HCT116 (cell line): ENCODE results near the gene SP3. TPM values are rescaled to one million over a fixed set of nuclear protein-coding genes. Genes with fewer than 3 reads are reported as not detected.

Experiments used
- ATAC-seq: fragments of 200-7000 bp; cut with Tn5 transposase; 2 replicates; pipeline ENCODE4 v1.9.1; 2020; ENCODE audit warnings: mild to moderate bottlenecking, moderate library complexity
- BruUV-seq: library from RNA; stranded (reverse); fragments of 400-500 nt; replicated peaks from 2 replicates; lab custom pipeline; 2021; lab: Mats Ljungman, UMichigan
- CTCF ChIA-PET: fragments of 300-600 bp; sonication (Branson Sonifier 250); formaldehyde crosslinking; loops from one replicate; lab custom pipeline; 2021; ENCODE audit warnings: antibody characterized with exemption; lab: Charles Lee
- POLR2A ChIA-PET: fragments of 300-600, 350-600 bp; sonication (Branson Sonifier 250); formaldehyde crosslinking; loops from one replicate; lab custom pipeline; 2021; ENCODE audit warnings: antibody characterized with exemption; lab: Charles Lee
- RAD21 ChIA-PET, 2 experiments: fragments of 300-600 bp; sonication (Branson Sonifier 250); formaldehyde crosslinking; loops; one replicate each; lab custom pipeline; 2023; ENCODE audit warnings: low total read pairs in 2 of 2; ENCODE audit not compliant: uncharacterized antibody in 2 of 2, unreplicated experiment in 2 of 2, low non-redundant PET in 1 of 2; lab: Charles Lee
- DNase-seq: peaks from one replicate; pipeline ENCODE4 v3.0.0-alpha.2; 2010; ENCODE audit warnings: low read depth, low spot score
- H2AFZ ChIP-seq: fragments of 200-600 bp; shearing (Covaris generic), sonication (generic); 2 replicates; pipeline ENCODE4 v1.6.1; 2017; ENCODE audit warnings: low read depth, mixed run types, mixed read lengths, antibody characterized with exemption, low read length; ENCODE audit not compliant: poor library complexity, severe bottlenecking
- H3K27ac ChIP-seq: 2 replicates; pipeline ENCODE4 v1.5.1; 2012; ENCODE audit warnings: low read depth, low read length
- H3K27me3 ChIP-seq: fragments of 200-600 bp; sonication (generic); 2 replicates; pipeline ENCODE4 v1.6.1; 2016; ENCODE audit warnings: mixed run types, low read length, mixed read lengths; ENCODE audit not compliant: insufficient read depth
- H3K36me3 ChIP-seq, 2 experiments: fragments of 200-500 bp in 1 of 2; fragments of 200-600 bp in 1 of 2; sonication (Bioruptor generic) in 1 of 2; sonication (generic) in 1 of 2; 2 replicates each; pipeline versions ENCODE4 v1.5.1 to v1.6.1; 2014 to 2016; ENCODE audit warnings: low read length in 2 of 2, inconsistent platforms in 1 of 2, mixed read lengths in 1 of 2, mixed run types in 1 of 2; ENCODE audit not compliant: insufficient read depth in 2 of 2, control insufficient read depth in 1 of 2
- H3K4me1 ChIP-seq, 2 experiments: fragments of 200-600 bp in 1 of 2; sonication (generic) in 1 of 2; 2 replicates each; pipeline versions ENCODE4 v1.5.1 to v1.6.1; 2012 to 2017; ENCODE audit warnings: low read length in 2 of 2, inconsistent platforms in 1 of 2, mild to moderate bottlenecking in 1 of 2, mixed read lengths in 1 of 2, mixed run types in 1 of 2, moderate library complexity in 1 of 2; ENCODE audit not compliant: insufficient read depth in 2 of 2, control insufficient read depth in 1 of 2
- H3K4me2 ChIP-seq: fragments of 200-600 bp; sonication (generic); 2 replicates; pipeline ENCODE4 v1.6.1; 2017; ENCODE audit warnings: mixed run types, low read length, mixed read lengths
- H3K4me3 ChIP-seq, 2 experiments: fragments of 200-600 bp in 1 of 2; sonication (generic) in 1 of 2; replicated peaks in 1 of 2; 2 replicates each; pipeline ENCODE4 v1.5.1; 2011 to 2016; ENCODE audit warnings: low read length in 2 of 2, control low read depth in 1 of 2, low read depth in 1 of 2, mild to moderate bottlenecking in 1 of 2, mixed read lengths in 1 of 2, mixed run types in 1 of 2
- H3K79me2 ChIP-seq: fragments of 200-600 bp; sonication (generic); 2 replicates; pipeline ENCODE4 v1.6.1; 2017; ENCODE audit warnings: mild to moderate bottlenecking, mixed run types, low read length, moderate library complexity, mixed read lengths; ENCODE audit not compliant: insufficient read depth
- H3K9ac ChIP-seq: fragments of 200-600 bp; sonication (generic); 2 replicates; pipeline ENCODE4 v1.6.1; 2016; ENCODE audit warnings: low read length, mixed read lengths
- H3K9me2 ChIP-seq: fragments of 200-600 bp; sonication (generic), shearing (Covaris generic); 2 replicates; pipeline ENCODE4 v1.6.1; 2017; ENCODE audit warnings: mixed run types, mild to moderate bottlenecking, moderate library complexity; ENCODE audit not compliant: insufficient read depth
- H3K9me3 ChIP-seq, 2 experiments: fragments of 200-500 bp in 1 of 2; fragments of 200-600 bp in 1 of 2; sonication (Bioruptor generic) in 1 of 2; sonication (generic) in 1 of 2; 2 replicates each; pipeline ENCODE4 v1.6.1; 2014 to 2017; ENCODE audit warnings: low read length in 2 of 2, mixed read lengths in 2 of 2, inconsistent platforms in 1 of 2, low read depth in 1 of 2, mild to moderate bottlenecking in 1 of 2, mixed run types in 1 of 2, moderate library complexity in 1 of 2; ENCODE audit not compliant: control insufficient read depth in 1 of 2, insufficient read depth in 1 of 2
- H4K20me1 ChIP-seq: fragments of 200-600 bp; sonication (generic), shearing (Covaris generic); 2 replicates; pipeline ENCODE4 v1.6.1; 2017; ENCODE audit warnings: mixed run types, mild to moderate bottlenecking, moderate library complexity; ENCODE audit not compliant: insufficient read depth
- ATF3 ChIP-seq: IDR thresholded peaks from 2 replicates; pipeline ENCODE4 v1.6.1; 2012
- CBX3 ChIP-seq: IDR thresholded peaks from 2 replicates; pipeline ENCODE4 v1.6.1; 2012; ENCODE audit warnings: low read depth
- CEBPB ChIP-seq: IDR thresholded peaks from 2 replicates; pipeline ENCODE4 v1.6.1; 2012; ENCODE audit warnings: low read depth
- CTCF ChIP-seq, 3 experiments: fragments of 200-600 bp in 1 of 3; sonication (generic) in 1 of 3; IDR thresholded peaks in 2 of 3; conservative IDR thresholded peaks in 1 of 3; 2 replicates each; pipeline ENCODE4 v1.5.1; 2012 to 2017; ENCODE audit warnings: low read depth in 2 of 3, low read length in 2 of 3, antibody characterized with exemption in 1 of 3, borderline replicate concordance in 1 of 3, control low read depth in 1 of 3, mild to moderate bottlenecking in 1 of 3, mixed read lengths in 1 of 3, mixed run types in 1 of 3, moderate library complexity in 1 of 3; ENCODE audit not compliant: insufficient read depth in 1 of 3
- EGR1 ChIP-seq: IDR thresholded peaks from 2 replicates; pipeline ENCODE4 v1.6.1; 2012; ENCODE audit warnings: low read depth
- ELF1 ChIP-seq: IDR thresholded peaks from 2 replicates; pipeline ENCODE4 v1.6.1; 2012; ENCODE audit warnings: low read depth, borderline replicate concordance
- FOSL1 ChIP-seq: IDR thresholded peaks from 2 replicates; pipeline ENCODE4 v1.6.1; 2012; ENCODE audit warnings: low read depth
- JUND ChIP-seq: IDR thresholded peaks from 2 replicates; pipeline ENCODE4 v1.6.1; 2012
- MAX ChIP-seq: IDR thresholded peaks from 2 replicates; pipeline ENCODE4 v1.6.1; 2012
- POLR2A ChIP-seq: IDR thresholded peaks from 2 replicates; pipeline ENCODE4 v1.7.0; 2011; ENCODE audit warnings: borderline replicate concordance; ENCODE audit not compliant: insufficient read depth, insufficient read length; ENCODE audit errors: extremely low read depth
- POLR2AphosphoS5 ChIP-seq: IDR thresholded peaks from 2 replicates; pipeline ENCODE4 v1.6.1; 2011; ENCODE audit warnings: mild to moderate bottlenecking, low read depth, low read length, moderate library complexity
- RAD21 ChIP-seq: IDR thresholded peaks from 2 replicates; pipeline ENCODE4 v1.6.1; 2012; ENCODE audit warnings: low read depth, mild to moderate bottlenecking
- SIN3A ChIP-seq: IDR thresholded peaks from 2 replicates; pipeline ENCODE4 v1.6.1; 2012; ENCODE audit warnings: low read depth
- SP1 ChIP-seq: IDR thresholded peaks from 2 replicates; pipeline ENCODE4 v1.6.1; 2012; ENCODE audit warnings: low read depth
- SRF ChIP-seq: IDR thresholded peaks from 2 replicates; pipeline ENCODE4 v1.6.1; 2012; ENCODE audit warnings: low read depth
- TCF7L2 ChIP-seq: IDR thresholded peaks from 2 replicates; pipeline ENCODE4 v1.7.0; 2011; ENCODE audit warnings: borderline replicate concordance, inconsistent platforms; ENCODE audit not compliant: insufficient read depth, insufficient read length; ENCODE audit errors: extremely low read depth
- YY1 ChIP-seq: IDR thresholded peaks from 2 replicates; pipeline ENCODE4 v1.6.1; 2011; ENCODE audit warnings: low read length, low read depth, moderate library complexity, mild to moderate bottlenecking; ENCODE audit not compliant: insufficient replicate concordance; ENCODE audit errors: extremely low read depth
- ZBTB33 ChIP-seq: IDR thresholded peaks from 2 replicates; pipeline ENCODE4 v1.6.1; 2011; ENCODE audit warnings: mild to moderate bottlenecking, low read length, moderate library complexity; ENCODE audit not compliant: insufficient replicate concordance; ENCODE audit errors: extremely low read depth
- ZNF274 ChIP-seq: fragments of 200-500 bp; sonication (Bioruptor generic); IDR thresholded peaks from 2 replicates; pipeline ENCODE4 v1.6.1; 2014; ENCODE audit warnings: mild to moderate bottlenecking, low read depth, low read length, inconsistent platforms
- intact Hi-C: fragments of 100-400 bp; cut with micrococcal nuclease; formaldehyde crosslinking; loops from 2 replicates; pipeline ENCODE4 v1.10.0; 2022
- total RNA-seq: library from RNA; stranded (reverse); gene quantifications from one replicate; pipeline ENCODE4 v1.2.1, GENCODE V29; 2021; ENCODE audit not compliant: unreplicated experiment
- TF ChIP-seq, protein P1 (sequence below): IDR thresholded peaks from 2 replicates; pipeline ENCODE4 v1.6.1; 2012; ENCODE audit warnings: low read depth

SP3 gene
- total RNA-seq, 1 experiment from 2014 or later: 98.0 TPM

DNA sequence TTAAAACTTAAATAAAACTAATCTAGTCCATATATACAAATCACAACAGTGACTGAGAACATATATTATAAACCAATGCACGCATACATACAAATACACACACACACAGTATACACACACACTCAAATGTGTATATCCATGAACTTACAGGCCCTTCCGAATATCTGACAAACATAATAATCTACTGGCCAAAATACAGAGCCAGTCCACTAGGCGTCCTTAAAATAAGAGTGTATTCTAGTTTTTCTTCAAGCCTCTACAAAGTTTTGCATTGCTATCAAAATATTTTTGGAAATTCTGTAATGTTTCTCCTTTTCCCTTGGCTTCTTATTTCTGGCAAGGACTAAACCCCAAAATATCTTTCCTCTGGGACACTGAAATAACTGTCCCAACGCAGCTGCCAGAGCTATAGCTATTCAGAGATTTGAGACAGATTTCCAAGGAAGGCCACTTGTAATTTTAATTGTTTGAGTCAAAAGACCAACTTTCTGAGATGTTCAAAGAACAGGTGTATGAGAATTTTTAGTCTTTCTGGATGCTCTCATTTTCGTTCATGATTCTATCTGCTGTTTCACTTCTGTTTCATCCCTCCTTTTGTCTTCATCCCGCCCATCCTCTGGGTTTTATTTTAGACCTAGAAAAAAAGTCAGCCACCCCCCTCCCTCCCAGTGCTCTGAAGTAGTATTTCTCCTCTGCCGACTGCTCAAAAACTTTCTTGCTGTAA is 24.1 kb upstream of the SP3 start:
- ChIA-PET CTCF (no interaction called here), POLR2A (no interaction called here), RAD21 (no interaction called here)
- H3K9me3 ChIP-seq: no peaks in the 10 kb centered on the region
- no peak for ATAC-seq
- H2AFZ ChIP-seq: no peak overlapping the region
- H3K4me2 ChIP-seq: no peak overlapping the region
- no peaks in the 10 kb centered on the region for H3K36me3 ChIP-seq
- H3K27ac ChIP-seq: no peak overlapping the region
- no peak overlapping the region for H3K9ac ChIP-seq
- H3K79me2 ChIP-seq: no peaks in the 10 kb centered on the region
- no peak for DNase-seq
- no peaks in the 10 kb centered on the region for H3K4me1 ChIP-seq
- H3K4me3 ChIP-seq: no peak overlapping the region
- H3K9me2 ChIP-seq: no peaks in the 10 kb centered on the region
- H3K27me3 ChIP-seq: no peaks in the 10 kb centered on the region
- TF ChIP-seq EGR1 (no peak), FOSL1 (no peak), ZNF274 (no peak), CEBPB (no peak), ZBTB33 (no peak), ATF3 (no peak), SIN3A (no peak), ELF1 (no peak), RAD21 (no peak), CTCF (IDR thresholded peaks at IDR 0.05 in 2 of 3, conservative IDR thresholded peaks at IDR 0.05 in 1 of 3; ENCODE audit: borderline replicate concordance in 1 of 3, insufficient read depth in 1 of 3, low read depth in 2 of 3, low read length in 2 of 3) (no peak), POLR2A (no peak), YY1 (no peak), JUND (no peak), MAX (no peak), SP1 (no peak), TCF7L2 (no peak), CBX3 (no peak), SRF (no peak), POLR2AphosphoS5 (no peak)
- TF ChIP-seq, protein P1, sequence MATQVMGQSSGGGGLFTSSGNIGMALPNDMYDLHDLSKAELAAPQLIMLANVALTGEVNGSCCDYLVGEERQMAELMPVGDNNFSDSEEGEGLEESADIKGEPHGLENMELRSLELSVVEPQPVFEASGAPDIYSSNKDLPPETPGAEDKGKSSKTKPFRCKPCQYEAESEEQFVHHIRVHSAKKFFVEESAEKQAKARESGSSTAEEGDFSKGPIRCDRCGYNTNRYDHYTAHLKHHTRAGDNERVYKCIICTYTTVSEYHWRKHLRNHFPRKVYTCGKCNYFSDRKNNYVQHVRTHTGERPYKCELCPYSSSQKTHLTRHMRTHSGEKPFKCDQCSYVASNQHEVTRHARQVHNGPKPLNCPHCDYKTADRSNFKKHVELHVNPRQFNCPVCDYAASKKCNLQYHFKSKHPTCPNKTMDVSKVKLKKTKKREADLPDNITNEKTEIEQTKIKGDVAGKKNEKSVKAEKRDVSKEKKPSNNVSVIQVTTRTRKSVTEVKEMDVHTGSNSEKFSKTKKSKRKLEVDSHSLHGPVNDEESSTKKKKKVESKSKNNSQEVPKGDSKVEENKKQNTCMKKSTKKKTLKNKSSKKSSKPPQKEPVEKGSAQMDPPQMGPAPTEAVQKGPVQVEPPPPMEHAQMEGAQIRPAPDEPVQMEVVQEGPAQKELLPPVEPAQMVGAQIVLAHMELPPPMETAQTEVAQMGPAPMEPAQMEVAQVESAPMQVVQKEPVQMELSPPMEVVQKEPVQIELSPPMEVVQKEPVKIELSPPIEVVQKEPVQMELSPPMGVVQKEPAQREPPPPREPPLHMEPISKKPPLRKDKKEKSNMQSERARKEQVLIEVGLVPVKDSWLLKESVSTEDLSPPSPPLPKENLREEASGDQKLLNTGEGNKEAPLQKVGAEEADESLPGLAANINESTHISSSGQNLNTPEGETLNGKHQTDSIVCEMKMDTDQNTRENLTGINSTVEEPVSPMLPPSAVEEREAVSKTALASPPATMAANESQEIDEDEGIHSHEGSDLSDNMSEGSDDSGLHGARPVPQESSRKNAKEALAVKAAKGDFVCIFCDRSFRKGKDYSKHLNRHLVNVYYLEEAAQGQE: no peak
- intact Hi-C loops: no loop called here
- BruUV-seq: no TSS peak
- no peaks in the 10 kb centered on the region for H4K20me1 ChIP-seq
